Fibroblast of peridontal ligament (primary cell): ENCODE measurements around the gene PFKP.
"Not testable (repeated sequence)": the region's sequence is repeated elsewhere in the genome, so short reads cannot be mapped to it uniquely, and the experiment has no call there.

Source experiments
- DNase-seq: peaks from one replicate; pipeline ENCODE4 v3.0.0-alpha.2; 2010; ENCODE audit errors: extremely low read depth

The PFKP gene

GRCh38 chr10:3098689-3099088, 31.3 kb downstream of the PFKP start:
- DNase-seq = no peak

DNA sequence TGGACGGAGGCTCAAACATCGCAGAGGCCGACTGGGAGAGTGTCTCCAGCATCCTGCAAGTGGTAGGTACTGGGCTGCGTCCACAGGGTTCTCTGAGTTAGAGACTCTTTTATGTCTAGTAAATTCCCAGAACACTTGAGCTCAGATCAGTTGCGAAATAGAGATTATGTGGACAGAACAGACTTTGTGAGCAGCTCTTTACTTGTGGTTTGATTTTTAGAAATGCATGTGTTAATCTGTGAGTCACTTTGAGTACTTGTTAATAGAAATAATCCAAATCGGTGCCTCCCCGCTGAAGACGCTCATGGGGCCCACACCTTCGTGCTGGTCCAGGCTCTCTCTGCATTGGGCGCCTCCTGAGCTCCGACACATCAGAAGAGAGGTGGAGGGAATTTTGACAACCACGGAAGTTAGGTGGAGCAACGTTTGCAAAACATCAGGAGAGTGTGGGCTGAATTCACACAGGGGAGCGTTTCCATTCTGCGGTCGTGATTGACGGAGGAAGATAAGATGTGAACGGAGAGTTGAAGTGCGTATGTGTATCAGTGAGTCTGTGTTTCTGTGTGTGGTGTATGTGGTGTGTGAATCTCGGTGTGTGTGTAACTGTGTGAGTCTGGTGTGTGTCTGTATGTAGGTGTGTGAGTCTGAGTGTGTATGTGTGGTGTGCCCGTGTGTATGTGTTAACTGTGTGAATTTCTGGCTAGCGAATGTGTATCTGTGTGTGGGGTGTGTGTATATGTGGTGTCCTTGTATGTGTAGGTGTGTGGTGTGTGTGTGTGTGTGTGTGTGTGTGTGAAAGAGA, 32.1 kb downstream of the PFKP start:
- DNase-seq = peak; percentile 77

GRCh38 chr10:3100093-3100792, 32.9 kb downstream of the PFKP start:
- no peak for DNase-seq

DNA sequence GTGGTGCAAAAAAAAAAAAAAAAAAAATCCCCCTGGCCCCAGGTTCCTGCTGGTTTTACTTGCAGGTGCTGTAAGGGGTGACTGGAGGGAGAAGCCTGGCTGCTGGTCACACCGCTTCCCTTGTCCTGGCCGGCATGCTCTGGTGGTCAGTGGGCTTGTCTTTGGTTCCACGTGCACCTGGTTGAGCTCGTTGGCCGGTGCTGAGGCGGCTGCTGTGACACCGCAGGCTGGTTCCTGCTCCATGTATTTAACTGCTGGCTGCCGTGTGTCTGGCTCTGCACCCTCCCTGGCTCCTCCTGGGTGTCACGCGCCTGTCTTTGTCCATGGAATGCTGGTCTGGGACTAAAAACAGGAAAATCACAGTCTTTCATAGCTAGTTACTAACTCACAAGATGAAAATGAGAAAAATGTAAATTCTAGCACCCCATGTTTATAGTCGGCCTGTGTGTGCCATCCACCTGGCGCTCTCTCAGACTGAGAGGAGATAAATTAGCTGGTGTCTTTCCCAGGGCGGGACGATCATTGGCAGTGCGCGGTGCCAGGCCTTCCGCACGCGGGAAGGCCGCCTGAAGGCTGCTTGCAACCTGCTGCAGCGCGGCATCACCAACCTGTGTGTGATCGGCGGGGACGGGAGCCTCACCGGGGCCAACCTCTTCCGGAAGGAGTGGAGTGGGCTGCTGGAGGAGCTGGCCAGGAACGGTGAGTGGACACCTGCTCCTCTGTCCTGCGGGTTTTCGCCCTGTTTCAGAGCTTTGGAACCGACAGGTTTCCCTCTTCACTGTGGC, 33.7 kb downstream of the PFKP start:
- DNase-seq = no peak

DNA sequence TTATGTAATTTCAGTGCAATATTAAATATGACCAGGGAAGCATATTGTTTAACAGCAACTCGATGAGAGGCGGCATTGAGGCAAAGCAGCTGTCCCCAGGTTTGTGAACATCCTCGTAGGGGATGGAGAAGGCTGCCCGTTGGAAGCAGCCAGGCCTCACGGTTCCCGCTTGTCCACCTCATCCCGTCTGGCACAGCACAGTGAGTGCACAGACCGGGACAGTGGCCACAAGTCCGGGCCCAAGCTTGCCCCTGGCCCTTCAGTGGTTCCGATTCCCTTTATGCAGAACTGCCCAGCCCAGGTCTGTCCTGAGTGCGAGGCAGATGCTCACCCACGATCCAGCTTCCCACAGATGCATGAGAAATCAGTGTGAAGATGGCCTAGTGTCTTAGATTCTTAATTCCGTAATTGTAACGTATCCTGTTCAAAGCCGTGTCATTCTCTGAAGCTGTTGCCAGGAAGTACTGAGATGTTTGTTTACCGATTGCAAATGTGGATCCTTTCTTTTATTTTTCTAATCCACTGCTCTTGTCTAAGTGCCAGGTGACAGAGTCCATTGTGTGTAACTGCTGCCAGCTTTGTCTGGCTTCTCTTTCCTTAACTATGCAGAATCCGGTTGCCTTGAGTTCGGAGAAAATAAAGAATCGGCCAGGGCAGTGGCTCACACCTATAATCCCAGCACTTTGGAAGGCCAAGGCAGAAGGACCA, 35.5 kb downstream of the PFKP start:
- peak; percentile 16 for DNase-seq

GRCh38 chr10:3103646-3104045, 36.3 kb downstream of the PFKP start:
- DNase-seq = no peak

- DNase-seq = no peak
Measured at GRCh38 chr10:3104251-3104918, 37.0 kb downstream of the PFKP start.

DNA sequence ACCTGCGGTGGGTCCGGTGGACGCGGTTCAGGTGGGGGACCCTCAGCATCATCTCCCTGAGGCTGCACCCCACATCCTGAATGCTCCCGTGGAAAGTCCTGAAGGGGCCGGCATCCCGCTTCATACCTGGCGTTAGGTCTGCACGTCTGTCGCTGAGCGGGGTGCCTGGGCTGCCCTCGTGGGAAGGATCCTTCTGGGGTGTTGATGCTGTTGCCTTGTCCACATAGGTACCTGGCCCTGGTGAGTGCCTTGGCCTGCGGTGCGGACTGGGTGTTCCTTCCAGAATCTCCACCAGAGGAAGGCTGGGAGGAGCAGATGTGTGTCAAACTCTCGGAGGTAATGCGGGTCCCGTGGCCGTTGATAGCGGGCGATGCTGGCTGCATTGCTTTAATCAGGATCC, 37.8 kb downstream of the PFKP start:
- no peak for DNase-seq

DNA sequence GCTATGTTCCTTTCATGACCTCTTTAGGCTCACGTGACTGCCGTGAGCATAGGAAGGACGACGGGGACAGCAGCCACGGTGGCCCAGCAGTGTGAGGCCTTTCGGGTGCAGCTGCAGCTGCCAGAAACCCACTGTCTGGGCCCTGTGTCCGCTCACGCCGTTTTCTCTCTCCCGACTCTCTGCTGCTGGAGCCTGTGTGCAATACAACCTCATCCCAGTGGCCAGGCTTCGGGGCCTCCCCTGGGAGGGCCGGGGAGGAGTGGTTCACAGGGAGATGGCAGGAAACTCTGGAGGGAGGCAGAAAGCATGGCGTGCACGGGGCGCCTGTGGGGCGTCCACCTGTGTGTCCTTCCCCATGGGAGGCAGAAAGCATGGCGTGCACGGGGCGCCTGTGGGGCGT, 38.6 kb downstream of the PFKP start:
- no peak for DNase-seq

- DNase-seq = not testable (repeated sequence)
Measured at GRCh38 chr10:3106328-3106727, 39.0 kb downstream of the PFKP start.

- peak; percentile 84 for DNase-seq
Measured at GRCh38 chr10:3106928-3107425, 39.6 kb downstream of the PFKP start.

GRCh38 chr10:3107426-3107961, 40.1 kb downstream of the PFKP start:
- DNase-seq = peak; percentile 98

- DNase-seq = no peak
Measured at GRCh38 chr10:3108033-3108432, 40.7 kb downstream of the PFKP start.

- DNase-seq = no peak
Measured at GRCh38 chr10:3108575-3109105, 41.3 kb downstream of the PFKP start.

DNA sequence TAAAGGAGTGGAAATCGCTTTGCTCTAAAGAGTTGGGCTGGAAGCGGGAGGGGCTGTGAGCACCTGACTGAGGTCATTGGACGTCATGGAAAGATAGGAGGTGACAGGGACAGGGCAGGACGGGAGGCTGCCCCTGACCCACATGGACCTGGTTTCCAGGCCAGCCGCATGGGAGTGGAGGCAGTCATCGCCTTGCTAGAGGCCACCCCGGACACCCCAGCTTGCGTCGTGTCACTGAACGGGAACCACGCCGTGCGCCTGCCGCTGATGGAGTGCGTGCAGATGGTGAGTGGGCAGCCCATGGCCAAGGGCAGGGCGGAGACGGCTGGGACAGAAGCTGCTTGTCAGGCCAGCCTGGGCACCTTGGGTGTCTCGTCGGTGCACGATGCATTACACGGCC, 41.8 kb downstream of the PFKP start:
- no peak for DNase-seq

DNA sequence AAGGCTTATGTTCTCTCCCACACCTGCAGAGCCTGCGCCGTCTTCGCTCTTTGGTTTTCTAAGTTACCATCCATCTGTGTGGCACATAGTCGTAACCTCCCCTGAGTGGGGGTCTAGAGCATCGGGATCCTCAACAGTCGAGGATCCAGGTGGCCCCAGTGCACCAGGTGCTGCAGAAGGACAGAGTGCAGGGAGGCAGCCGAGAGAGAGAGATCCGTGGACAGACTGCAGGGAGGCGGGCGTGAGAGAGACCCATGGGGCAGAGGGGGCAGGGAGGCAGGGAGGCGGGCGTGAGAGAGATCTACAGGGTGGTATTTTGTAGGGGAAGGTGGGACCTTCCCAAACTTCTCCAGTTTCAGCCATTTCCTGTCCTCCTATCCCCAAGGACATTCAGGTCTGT, 42.3 kb downstream of the PFKP start:
- DNase-seq = no peak

GRCh38 chr10:3110782-3111620, 43.7 kb downstream of the PFKP start:
- DNase-seq = no peak

DNA sequence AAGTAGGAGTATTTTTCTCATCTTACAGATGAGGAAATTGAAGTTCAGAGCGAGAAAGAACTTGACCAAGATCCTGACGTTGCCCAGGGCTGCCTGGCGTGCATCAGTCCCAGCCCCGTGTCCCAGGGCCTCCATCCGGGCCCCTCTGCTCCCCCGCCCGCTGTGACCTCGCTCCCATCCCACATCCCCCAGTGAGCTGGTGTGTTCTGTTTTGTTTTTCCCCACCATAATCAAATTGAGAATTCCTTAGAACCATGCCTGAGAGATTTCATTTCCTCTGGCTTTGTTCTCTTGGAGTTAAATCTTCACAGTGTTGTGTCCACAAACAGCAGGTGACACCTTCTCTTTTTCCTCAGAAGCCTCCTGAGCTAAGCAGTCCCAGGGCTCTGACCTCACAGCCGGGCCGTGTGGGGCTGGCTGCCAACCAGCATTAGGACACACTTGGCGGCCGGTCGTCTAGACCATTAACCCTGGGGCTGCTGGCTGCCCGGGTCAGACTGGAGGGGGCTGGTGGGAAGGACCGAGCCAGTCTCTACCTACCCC, 44.3 kb downstream of the PFKP start:
- no peak for DNase-seq

DNA sequence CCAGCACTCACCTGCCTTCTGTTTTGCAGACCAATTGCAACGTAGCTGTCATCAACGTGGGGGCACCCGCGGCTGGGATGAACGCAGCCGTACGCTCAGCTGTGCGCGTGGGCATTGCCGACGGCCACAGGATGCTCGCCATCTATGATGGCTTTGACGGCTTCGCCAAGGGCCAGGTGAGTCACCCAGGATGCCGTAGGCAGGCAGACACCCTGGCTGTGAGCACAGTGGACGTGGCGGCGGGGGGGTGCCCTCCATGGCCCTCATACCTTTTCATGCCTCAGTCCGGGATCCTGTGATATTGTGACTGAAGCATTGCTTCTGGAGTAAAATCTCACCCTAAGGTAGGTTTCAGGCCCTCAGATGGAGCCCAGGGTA, 46.0 kb downstream of the PFKP start:
- no peak for DNase-seq
